Prostate gland (tissue), 2 donors: ENCODE data around the gene CELF2.

Experiments
- POLR2AphosphoS5 ChIP-seq: sonication (generic); formaldehyde crosslinking; IDR thresholded peaks from one replicate; pipeline ENCODE4 v1.6.1; 2017; ENCODE audit warnings: antibody characterized with exemption
- TF ChIP-seq, protein P1 (sequence below), 4 experiments: fragments of 200-600 bp in 2 of 4; fragments of 450-650 bp in 2 of 4; sonication (generic) in 2 of 4; IDR thresholded peaks; 1 replicate in 3 of 4; 2 replicates in 1 of 4; pipeline ENCODE4 v1.5.1; 2016 to 2019; ENCODE audit warnings: antibody characterized with exemption in 4 of 4, mild to moderate bottlenecking in 2 of 4, moderate library complexity in 2 of 4

DNA sequence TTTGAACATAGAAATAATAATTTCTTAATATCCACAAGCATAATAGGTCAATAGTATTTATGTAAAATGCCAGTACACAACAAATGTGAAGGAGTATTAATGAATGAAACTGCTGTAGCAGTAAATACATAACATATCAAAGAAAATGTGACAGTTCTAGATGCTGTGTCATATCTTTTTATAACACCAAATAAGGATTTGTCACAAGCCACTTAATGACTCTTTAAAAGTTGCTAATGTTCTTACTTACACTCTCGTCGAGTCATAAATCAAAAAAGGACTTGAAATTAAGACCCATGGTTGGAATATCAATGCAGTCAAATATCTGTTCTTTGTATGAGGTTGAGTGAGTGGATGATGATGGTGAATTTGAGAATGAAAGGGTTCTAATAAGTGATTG is 96.6 kb downstream of the CELF2 start:
- TF ChIP-seq POLR2AphosphoS5, result no peak
- TF ChIP-seq, protein P1, sequence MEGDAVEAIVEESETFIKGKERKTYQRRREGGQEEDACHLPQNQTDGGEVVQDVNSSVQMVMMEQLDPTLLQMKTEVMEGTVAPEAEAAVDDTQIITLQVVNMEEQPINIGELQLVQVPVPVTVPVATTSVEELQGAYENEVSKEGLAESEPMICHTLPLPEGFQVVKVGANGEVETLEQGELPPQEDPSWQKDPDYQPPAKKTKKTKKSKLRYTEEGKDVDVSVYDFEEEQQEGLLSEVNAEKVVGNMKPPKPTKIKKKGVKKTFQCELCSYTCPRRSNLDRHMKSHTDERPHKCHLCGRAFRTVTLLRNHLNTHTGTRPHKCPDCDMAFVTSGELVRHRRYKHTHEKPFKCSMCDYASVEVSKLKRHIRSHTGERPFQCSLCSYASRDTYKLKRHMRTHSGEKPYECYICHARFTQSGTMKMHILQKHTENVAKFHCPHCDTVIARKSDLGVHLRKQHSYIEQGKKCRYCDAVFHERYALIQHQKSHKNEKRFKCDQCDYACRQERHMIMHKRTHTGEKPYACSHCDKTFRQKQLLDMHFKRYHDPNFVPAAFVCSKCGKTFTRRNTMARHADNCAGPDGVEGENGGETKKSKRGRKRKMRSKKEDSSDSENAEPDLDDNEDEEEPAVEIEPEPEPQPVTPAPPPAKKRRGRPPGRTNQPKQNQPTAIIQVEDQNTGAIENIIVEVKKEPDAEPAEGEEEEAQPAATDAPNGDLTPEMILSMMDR (IDR thresholded peaks at IDR 0.05), result no peak
